ENCODE data around the gene NAALADL2. TPM values are rescaled to one million over a fixed set of nuclear protein-coding genes. Genes with fewer than 3 reads are reported as not detected.
"Not testable (repeated sequence)": the region's sequence is repeated elsewhere in the genome, so short reads cannot be mapped to it uniquely, and the experiment has no call there.

The NAALADL2 gene
- total and polyA plus RNA-seq, 4 donors, result 0.28 to 4.6 (median 3.1) TPM

GRCh38 chr3:175818811-175819464, 959.8 kb downstream of the NAALADL2 start:
- no peak overlapping the region for H3K27ac ChIP-seq (ENCODE audit: low read depth in 1 of 2, low read length in 2 of 2)
- TF ChIP-seq FOXA1 (IDR thresholded peaks at IDR 0.05) (no peak), HNF4G (IDR thresholded peaks at IDR 0.05) (no peak), CTCF (IDR thresholded peaks at IDR 0.05; ENCODE audit: low read depth, low read length, missing input control) (no peak), YY1 (IDR thresholded peaks at IDR 0.05) (no peak), JUND (IDR thresholded peaks at IDR 0.05) (no peak), MAX (IDR thresholded peaks at IDR 0.05) (no peak), REST (IDR thresholded peaks at IDR 0.05) (no peak), GABPA (IDR thresholded peaks at IDR 0.05 in 1 of 2, conservative IDR thresholded peaks at IDR 0.05 in 1 of 2) (no peak), RAD21 (IDR thresholded peaks at IDR 0.05) (no peak), SP1 (IDR thresholded peaks at IDR 0.05) (no peak), EGR1 (IDR thresholded peaks at IDR 0.05; ENCODE audit: low read depth in 2 of 2) (no peak), NR2F2 (IDR thresholded peaks at IDR 0.05) (no peak), FOXA2 (IDR thresholded peaks at IDR 0.05) (no peak), RXRA (IDR thresholded peaks at IDR 0.05) (no peak), ATF3 (IDR thresholded peaks at IDR 0.05) (no peak), TAF1 (conservative IDR thresholded peaks at IDR 0.05) (no peak), HNF4A (conservative IDR thresholded peaks at IDR 0.05) (no peak), ZBTB33 (IDR thresholded peaks at IDR 0.05) (no peak)
- H3K9ac ChIP-seq (ENCODE audit: low read depth in 1 of 2, low read length in 2 of 2), result no peak overlapping the region
- 85% methylated on average over 3 of the region's 3 CpGs for WGBS
- H3K27me3 ChIP-seq (ENCODE audit: control insufficient read depth in 4 of 4, insufficient read depth in 4 of 4, low read length in 3 of 4), result no peaks in the 10 kb centered on the region
- peaks cover 2 to 14% (median 10%) of the 10 kb centered on the region in 4 donors for H3K9me3 ChIP-seq (ENCODE audit: control insufficient read depth in 4 of 4, low read length in 3 of 4)
- H3K36me3 ChIP-seq (ENCODE audit: control insufficient read depth in 4 of 4, insufficient read depth in 3 of 4, low read depth in 1 of 4, low read length in 3 of 4), result no peaks in the 10 kb centered on the region
- no peaks in the 10 kb centered on the region for H3K4me1 ChIP-seq (ENCODE audit: control insufficient read depth in 4 of 4, insufficient read depth in 4 of 4, low read length in 3 of 4)
- no peak for DNase-seq (ENCODE audit: low spot score)
- no peak overlapping the region for H3K4me3 ChIP-seq (ENCODE audit: low read depth in 1 of 3, low read length in 3 of 3)

- peaks cover 2 to 14% (median 8%) of the 10 kb centered on the region in 4 donors for H3K9me3 ChIP-seq (ENCODE audit: control insufficient read depth in 4 of 4, low read length in 3 of 4)
- not testable (repeated sequence) for H3K36me3 ChIP-seq (ENCODE audit: control insufficient read depth in 4 of 4, insufficient read depth in 3 of 4, low read depth in 1 of 4, low read length in 3 of 4); H3K4me3 ChIP-seq (ENCODE audit: low read depth in 1 of 3, low read length in 3 of 3); H3K4me1 ChIP-seq (ENCODE audit: control insufficient read depth in 4 of 4, insufficient read depth in 4 of 4, low read length in 3 of 4); H3K9ac ChIP-seq (ENCODE audit: low read depth in 1 of 2, low read length in 2 of 2); H3K27ac ChIP-seq (ENCODE audit: low read depth in 1 of 2, low read length in 2 of 2); DNase-seq (ENCODE audit: low spot score); H3K27me3 ChIP-seq (ENCODE audit: control insufficient read depth in 4 of 4, insufficient read depth in 4 of 4, low read length in 3 of 4)
- WGBS, result 91% methylated on average over 7 of the region's 7 CpGs
These were observed 963.8 kb downstream of the NAALADL2 start for GRCh38 chr3:175822766-175823491.

- not testable (repeated sequence) for H3K9me3 ChIP-seq (ENCODE audit: control insufficient read depth in 4 of 4, low read length in 3 of 4); H3K4me1 ChIP-seq (ENCODE audit: control insufficient read depth in 4 of 4, insufficient read depth in 4 of 4, low read length in 3 of 4); H3K27me3 ChIP-seq (ENCODE audit: control insufficient read depth in 4 of 4, insufficient read depth in 4 of 4, low read length in 3 of 4); H3K9ac ChIP-seq (ENCODE audit: low read depth in 1 of 2, low read length in 2 of 2); H3K4me3 ChIP-seq (ENCODE audit: low read depth in 1 of 3, low read length in 3 of 3); DNase-seq (ENCODE audit: low spot score); H3K27ac ChIP-seq (ENCODE audit: low read depth in 1 of 2, low read length in 2 of 2); H3K36me3 ChIP-seq (ENCODE audit: control insufficient read depth in 4 of 4, insufficient read depth in 3 of 4, low read depth in 1 of 4, low read length in 3 of 4)
- WGBS, result 95% methylated on average over 6 of the region's 6 CpGs
These were observed 966.0 kb downstream of the NAALADL2 start for GRCh38 chr3:175825016-175825580.

Measured in liver (tissue), 9 donors.